A673 (cell line): Measurements from ENCODE around the gene TRIM59. TPM values are rescaled to one million over a fixed set of nuclear protein-coding genes. Genes with fewer than 3 reads are reported as not detected.

Source experiments
- BruUV-seq: library from RNA; stranded (reverse); fragments of 400-500 nt; replicated peaks from 2 replicates; lab custom pipeline; 2021; lab: Mats Ljungman, UMichigan
- CTCF ChIA-PET: fragments of 300-600 bp; sonication (Branson Sonifier 250); formaldehyde crosslinking; loops from one replicate; lab custom pipeline; 2022; ENCODE audit warnings: antibody characterized with exemption; lab: Charles Lee
- POLR2A ChIA-PET: fragments of 300-600 bp; sonication (Branson Sonifier 250); formaldehyde crosslinking; loops from one replicate; lab custom pipeline; 2022; ENCODE audit warnings: antibody characterized with exemption; ENCODE audit not compliant: low non-redundant PET; lab: Charles Lee
- DNase-seq: peaks from one replicate; pipeline ENCODE4 v3.0.0-alpha.2; 2015; ENCODE audit warnings: low spot score
- H3K27ac ChIP-seq: fragments of 200-600 bp; sonication (generic); 2 replicates; pipeline ENCODE4 v1.5.1; 2016; ENCODE audit warnings: mixed run types, low read depth, mild to moderate bottlenecking, mixed read lengths, antibody characterized with exemption, low read length; ENCODE audit not compliant: poor library complexity, severe bottlenecking
- H3K27me3 ChIP-seq: fragments of 200-600 bp; sonication (generic); replicated peaks from 2 replicates; pipeline ENCODE4 v1.6.1; 2017; ENCODE audit warnings: mixed run types, low read depth, mild to moderate bottlenecking, mixed read lengths, antibody characterized with exemption, low read length; ENCODE audit not compliant: insufficient read depth, poor library complexity
- H3K36me3 ChIP-seq: fragments of 200-600 bp; sonication (generic); 2 replicates; pipeline ENCODE4 v1.6.1; 2016; ENCODE audit warnings: mixed run types, mild to moderate bottlenecking, mixed read lengths, antibody characterized with exemption, low read length; ENCODE audit not compliant: insufficient read depth, poor library complexity, severe bottlenecking
- H3K4me1 ChIP-seq: fragments of 200-600 bp; sonication (generic); 2 replicates; pipeline ENCODE4 v1.6.1; 2017; ENCODE audit warnings: mixed run types, mild to moderate bottlenecking, mixed read lengths, antibody characterized with exemption, low read length; ENCODE audit not compliant: insufficient read depth, poor library complexity, severe bottlenecking
- H3K4me3 ChIP-seq: fragments of 200-600 bp; sonication (generic); 2 replicates; pipeline ENCODE4 v1.5.1; 2016; ENCODE audit warnings: low read depth, mixed run types, mild to moderate bottlenecking, mixed read lengths, low read length; ENCODE audit not compliant: poor library complexity, severe bottlenecking
- H3K9me3 ChIP-seq: fragments of 200-600 bp; sonication (generic); 2 replicates; pipeline ENCODE4 v1.6.1; 2016; ENCODE audit warnings: mixed run types, low read depth, mild to moderate bottlenecking, mixed read lengths, antibody characterized with exemption, low read length; ENCODE audit not compliant: poor library complexity, severe bottlenecking
- EZH2 ChIP-seq: fragments of 200-600 bp; sonication (generic); IDR thresholded peaks from 2 replicates; pipeline ENCODE4 v1.6.1; 2017; ENCODE audit warnings: borderline replicate concordance, low read depth, mild to moderate bottlenecking, mixed read lengths, antibody characterized with exemption, low read length; ENCODE audit not compliant: poor library complexity, severe bottlenecking
- intact Hi-C: fragments of 100-400 bp; cut with micrococcal nuclease; formaldehyde crosslinking; loops from one replicate; pipeline ENCODE4 v1.10.0; 2022; ENCODE audit not compliant: unreplicated experiment
- total RNA-seq: library from RNA; stranded (reverse); gene quantifications from 2 replicates; pipeline ENCODE4 v1.2.3, GENCODE V29; 2021
- TF ChIP-seq, protein P1 (sequence below): fragments of 300-800, 200-600 bp; sonication (generic); conservative IDR thresholded peaks from 2 replicates; pipeline ENCODE4 v1.5.1; 2017; ENCODE audit warnings: low read depth, mild to moderate bottlenecking, antibody characterized with exemption, low read length, moderate library complexity, mixed read lengths

The TRIM59 gene
- total RNA-seq, 1 experiment from 2014 or later: 15.3 TPM

DNA sequence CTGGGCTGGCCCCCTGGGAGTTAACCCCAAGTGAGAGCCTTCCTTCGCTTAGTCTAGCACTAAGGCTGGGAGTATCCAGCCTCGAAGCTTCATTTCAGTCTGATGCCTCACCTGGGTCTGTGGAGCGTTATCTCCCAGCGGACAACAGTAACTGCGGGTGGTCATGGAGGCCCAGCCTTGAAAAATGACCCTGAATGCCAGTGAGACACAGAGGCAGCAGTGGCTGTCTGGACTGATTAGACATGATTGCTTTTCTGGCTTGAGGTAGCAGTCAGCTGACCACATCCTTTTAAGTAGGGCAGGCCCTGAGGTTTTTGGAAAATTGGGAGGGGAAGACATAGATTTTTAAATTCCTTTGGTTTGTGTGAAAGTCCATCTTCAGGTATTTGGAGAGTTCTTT is 28.2 kb upstream of the TRIM59 start:
- no TSS peak for BruUV-seq
- H3K9me3 ChIP-seq: no peaks in the 10 kb centered on the region
- intact Hi-C loops: no loop called here
- no peaks in the 10 kb centered on the region for H3K27me3 ChIP-seq
- H3K4me1 ChIP-seq: no peaks in the 10 kb centered on the region
- TF ChIP-seq, protein P1, sequence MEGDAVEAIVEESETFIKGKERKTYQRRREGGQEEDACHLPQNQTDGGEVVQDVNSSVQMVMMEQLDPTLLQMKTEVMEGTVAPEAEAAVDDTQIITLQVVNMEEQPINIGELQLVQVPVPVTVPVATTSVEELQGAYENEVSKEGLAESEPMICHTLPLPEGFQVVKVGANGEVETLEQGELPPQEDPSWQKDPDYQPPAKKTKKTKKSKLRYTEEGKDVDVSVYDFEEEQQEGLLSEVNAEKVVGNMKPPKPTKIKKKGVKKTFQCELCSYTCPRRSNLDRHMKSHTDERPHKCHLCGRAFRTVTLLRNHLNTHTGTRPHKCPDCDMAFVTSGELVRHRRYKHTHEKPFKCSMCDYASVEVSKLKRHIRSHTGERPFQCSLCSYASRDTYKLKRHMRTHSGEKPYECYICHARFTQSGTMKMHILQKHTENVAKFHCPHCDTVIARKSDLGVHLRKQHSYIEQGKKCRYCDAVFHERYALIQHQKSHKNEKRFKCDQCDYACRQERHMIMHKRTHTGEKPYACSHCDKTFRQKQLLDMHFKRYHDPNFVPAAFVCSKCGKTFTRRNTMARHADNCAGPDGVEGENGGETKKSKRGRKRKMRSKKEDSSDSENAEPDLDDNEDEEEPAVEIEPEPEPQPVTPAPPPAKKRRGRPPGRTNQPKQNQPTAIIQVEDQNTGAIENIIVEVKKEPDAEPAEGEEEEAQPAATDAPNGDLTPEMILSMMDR: no peak
- no peak for TF ChIP-seq EZH2
- no peak overlapping the region for H3K4me3 ChIP-seq
- H3K27ac ChIP-seq: no peak overlapping the region
- H3K36me3 ChIP-seq: no peaks in the 10 kb centered on the region
- ChIA-PET POLR2A (no interaction called here), CTCF (no interaction called here)
- no peak for DNase-seq

DNA sequence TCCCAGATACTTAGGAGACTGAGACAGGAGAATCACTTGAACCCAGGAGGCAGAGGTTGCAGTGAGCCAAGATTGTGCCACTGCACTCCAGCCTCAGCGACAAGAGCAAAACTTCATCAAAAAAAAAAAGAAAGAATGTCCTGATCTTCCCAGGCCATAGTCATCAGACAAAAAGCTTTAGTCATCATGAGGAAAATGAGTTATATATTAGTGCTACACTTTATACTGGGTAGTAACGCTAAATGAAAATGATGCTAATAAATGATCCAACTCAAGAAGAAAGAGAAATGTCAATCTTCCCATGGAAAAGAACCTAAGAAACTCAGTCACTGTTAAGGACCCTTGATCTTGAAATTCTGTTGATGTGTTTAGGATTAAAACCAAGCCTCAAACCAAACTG is 26.3 kb upstream of the TRIM59 start:
- BruUV-seq: no TSS peak
- no peak for DNase-seq
- Histone ChIP-seq H3K4me3 (no peak overlapping the region), H3K27me3 (no peaks in the 10 kb centered on the region), H3K4me1 (no peaks in the 10 kb centered on the region), H3K9me3 (no peaks in the 10 kb centered on the region), H3K27ac (no peak overlapping the region), H3K36me3 (no peaks in the 10 kb centered on the region)
- ChIA-PET POLR2A (no interaction called here), CTCF (no interaction called here)
- intact Hi-C loops: no loop called here
- TF ChIP-seq, protein P1: no peak
- no peak for TF ChIP-seq EZH2

DNA sequence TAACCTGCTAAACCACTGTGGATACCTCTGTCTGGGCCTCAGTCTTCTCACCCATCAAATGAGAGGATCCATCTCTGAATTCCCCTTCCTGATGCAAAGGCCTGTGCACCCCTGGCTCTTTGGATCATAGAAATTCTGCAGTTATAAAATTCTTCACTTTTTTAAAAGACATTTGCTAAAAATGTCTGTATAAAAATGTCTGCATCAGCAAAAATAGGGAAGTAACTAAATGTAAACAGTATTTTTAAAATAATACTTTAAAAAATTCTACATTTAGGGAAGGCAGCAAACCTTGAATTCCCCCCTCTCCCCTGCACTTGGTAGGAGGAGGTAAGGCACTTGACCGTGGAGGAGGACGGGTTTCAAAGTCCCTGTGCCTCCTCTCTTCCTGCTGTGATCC is 25.6 kb upstream of the TRIM59 start:
- no peaks in the 10 kb centered on the region for H3K27me3 ChIP-seq
- POLR2A ChIA-PET: no interaction called here
- no TSS peak for BruUV-seq
- DNase-seq: no peak
- CTCF ChIA-PET: no interaction called here
- no peaks in the 10 kb centered on the region for H3K36me3 ChIP-seq
- H3K9me3 ChIP-seq: no peaks in the 10 kb centered on the region
- no peak for TF ChIP-seq EZH2
- TF ChIP-seq, protein P1: no peak
- no peak overlapping the region for H3K27ac ChIP-seq
- intact Hi-C loops: no loop called here
- H3K4me1 ChIP-seq: no peaks in the 10 kb centered on the region
- no peak overlapping the region for H3K4me3 ChIP-seq
